NCI-H2227 (cell line): ENCODE results near the gene NADSYN1.
A peak's percentile ranks its signal among the peaks of the same experiment; 100 is the strongest.
"Not testable (repeated sequence)": the region's sequence is repeated elsewhere in the genome, so short reads cannot be mapped to it uniquely, and the experiment has no call there.

Experiments used
- DNase-seq: peaks from one replicate; lab custom pipeline; 2025; ENCODE audit not compliant: unreplicated experiment; lab: John Stamatoyannopoulos, UW

NADSYN1 gene

DNA sequence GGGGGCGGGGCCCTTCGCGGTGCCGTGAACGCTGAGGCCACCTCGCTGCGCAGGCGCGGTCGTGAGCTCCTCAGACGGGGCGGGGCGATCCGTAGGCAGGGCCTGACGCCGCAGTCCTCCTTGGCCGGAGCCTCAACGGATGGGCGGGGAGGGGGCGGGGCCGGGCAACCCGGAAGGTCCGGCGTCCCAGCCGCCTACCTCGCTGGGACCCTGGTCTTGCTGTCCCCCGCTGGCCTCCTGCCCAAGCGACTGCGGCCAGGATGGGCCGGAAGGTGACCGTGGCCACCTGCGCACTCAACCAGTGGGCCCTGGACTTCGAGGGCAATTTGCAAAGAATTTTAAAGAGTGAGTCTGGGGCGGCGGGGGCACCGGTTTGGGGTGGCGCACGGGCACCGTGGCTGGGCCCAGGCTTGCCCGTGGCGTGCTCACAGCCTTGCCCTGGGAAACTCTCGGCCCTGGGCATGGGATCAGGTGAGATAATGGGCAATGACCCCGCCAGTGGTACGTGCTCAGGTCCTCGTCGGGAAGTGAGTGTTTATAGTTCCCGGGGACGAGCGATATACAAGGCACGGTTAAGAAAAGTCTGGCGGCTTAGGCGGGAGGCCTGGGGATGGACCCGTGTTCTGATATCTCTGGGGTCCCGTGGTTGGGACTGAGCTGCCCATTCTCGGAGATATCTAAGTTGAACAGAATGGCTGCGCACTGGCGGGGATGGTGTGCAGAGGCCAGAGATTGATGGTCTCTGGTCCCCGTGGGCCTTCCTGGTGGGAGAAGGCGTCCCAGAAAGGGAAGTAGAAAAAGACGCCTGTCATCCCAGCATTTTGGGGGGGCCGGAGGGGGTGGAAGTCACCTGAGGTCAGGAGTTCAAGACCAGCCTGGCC, at the start of gene NADSYN1:
Gene NADSYN1 (plus strand): TSS at position 167 of the 881 bp plus-strand sequence. CDS start 94 bp downstream, at position 261.
- peak; percentile 98 for DNase-seq

GRCh38 chr11:71404209-71404608, 48.8 kb upstream of the NADSYN1 start:
- DNase-seq, result no peak

DNA sequence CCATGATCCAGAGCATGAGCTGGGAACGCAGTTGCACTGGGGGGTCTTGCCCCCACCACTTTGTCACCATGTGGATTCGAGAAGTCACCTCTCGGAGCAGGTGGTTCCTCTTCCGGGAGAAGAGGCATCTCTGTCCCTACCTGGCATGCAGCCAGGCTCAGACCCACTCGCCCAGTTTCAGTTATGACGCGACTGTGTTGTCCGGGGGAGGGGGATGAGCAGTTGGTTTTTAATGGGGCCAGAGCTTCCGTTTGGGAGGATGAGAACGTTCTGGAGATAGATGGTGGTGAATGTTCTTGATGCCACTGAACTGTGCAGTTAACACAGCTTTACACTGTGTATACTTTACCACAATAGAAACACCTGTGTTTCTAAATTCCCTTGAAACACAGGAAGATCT, 46.3 kb upstream of the NADSYN1 start:
- DNase-seq, result peak; percentile 5

DNA sequence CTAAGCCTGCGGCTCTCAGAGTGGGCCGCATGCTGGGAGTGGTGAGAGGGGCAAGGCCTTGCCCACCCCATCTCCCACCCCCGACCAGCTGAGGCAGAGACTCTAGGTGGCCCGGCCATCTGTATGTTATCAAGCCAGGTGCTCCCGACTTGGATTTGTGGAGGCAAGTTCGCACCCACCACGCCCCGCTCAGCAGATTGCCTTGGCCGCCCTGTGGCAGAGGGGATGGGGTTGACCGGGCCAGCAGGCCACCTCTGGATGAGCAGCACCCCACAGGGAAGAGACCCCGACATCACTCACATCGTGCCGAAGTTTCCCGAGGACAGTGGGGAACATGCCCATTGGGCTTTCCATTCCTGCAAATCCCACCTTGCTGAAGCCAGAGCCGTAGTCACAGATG, 45.6 kb upstream of the NADSYN1 start:
- no peak for DNase-seq

DNA sequence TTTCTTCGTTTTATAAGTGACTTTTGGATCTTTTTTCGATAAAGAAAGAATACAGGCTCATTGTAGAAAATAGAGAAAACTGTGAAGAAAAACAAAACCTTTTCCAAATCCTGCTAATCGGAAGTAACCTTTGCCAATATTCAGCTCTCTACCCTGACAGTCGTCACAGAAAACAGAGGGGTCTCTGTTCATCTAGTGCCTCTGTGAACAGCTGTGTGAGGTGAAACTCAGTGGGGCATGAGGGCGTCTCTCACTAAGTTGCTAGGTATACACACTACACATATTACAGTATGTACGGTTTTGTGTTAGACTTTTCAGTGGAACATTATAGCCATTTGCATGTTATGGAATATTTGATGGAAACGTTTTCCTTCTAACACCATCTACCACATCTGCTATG, 44.2 kb upstream of the NADSYN1 start:
- DNase-seq, result no peak

DNA sequence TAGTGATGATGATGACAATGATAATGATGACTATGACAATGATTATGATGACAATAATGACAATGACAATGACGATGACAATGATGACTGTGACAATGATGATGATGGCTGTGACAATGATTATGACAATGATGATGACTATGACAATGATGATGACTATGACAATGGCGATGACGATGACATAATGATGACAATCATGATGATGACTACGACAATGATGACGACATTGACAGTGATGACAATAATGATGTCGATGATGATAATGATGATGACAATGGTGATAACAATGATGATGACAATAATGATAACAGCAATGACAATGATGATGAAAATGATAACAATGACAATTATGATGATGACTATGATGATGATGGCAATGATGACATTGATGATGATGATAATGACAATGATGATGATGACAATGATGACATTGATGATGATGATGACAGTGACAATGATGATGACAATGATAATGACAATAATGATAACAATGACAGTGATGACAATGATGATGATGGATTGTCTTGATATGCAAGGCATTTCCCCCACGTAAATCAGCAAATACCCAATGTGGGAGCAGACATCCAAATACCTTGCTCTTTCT, 42.5 kb upstream of the NADSYN1 start:
- DNase-seq, result no peak

GRCh38 chr11:71414645-71415044, 38.4 kb upstream of the NADSYN1 start:
- DNase-seq, result no peak

- no peak for DNase-seq
Measured at GRCh38 chr11:71418643-71419042, 34.4 kb upstream of the NADSYN1 start.

DNA sequence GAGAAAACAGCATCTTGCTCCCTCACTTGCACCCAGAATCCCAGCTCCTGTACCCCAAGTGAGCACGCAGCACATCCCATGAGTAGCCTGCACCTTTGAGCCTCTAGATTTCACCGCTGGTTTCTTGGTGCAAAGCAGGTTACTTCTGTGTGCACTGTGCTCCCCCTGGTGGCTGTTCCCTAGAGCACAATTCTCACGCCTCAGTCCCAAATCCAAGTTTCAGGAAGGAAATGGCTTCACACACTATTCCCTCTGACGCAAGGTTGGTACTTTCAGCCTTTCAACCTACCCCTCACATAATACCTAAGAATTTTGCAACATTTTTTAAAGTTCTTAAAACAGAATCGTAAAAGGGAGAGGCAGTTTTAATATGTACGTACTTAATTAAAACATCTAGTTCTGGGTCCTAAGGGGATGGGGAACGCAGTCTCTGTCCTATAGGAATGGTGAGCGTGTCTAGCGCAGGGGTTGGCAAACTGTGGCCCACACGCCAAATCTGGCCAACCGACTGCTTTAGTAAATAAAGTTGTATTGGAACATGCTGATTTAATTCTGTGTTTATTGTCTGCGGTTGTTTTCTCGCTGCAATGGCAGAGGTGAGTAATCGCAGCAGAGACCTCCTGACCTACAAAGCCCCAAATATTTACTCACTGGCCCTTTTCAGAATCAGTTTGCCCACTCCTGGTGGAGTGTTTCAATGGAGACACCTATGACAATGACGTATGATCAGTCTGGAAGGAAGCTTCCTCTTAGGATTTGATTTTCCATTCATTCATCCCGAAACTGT, 32.4 kb upstream of the NADSYN1 start:
- no peak for DNase-seq

- no peak for DNase-seq
Measured at GRCh38 chr11:71421392-71421950, 31.5 kb upstream of the NADSYN1 start.

GRCh38 chr11:71422318-71422717, 30.7 kb upstream of the NADSYN1 start:
- DNase-seq, result not testable (repeated sequence)

DNA sequence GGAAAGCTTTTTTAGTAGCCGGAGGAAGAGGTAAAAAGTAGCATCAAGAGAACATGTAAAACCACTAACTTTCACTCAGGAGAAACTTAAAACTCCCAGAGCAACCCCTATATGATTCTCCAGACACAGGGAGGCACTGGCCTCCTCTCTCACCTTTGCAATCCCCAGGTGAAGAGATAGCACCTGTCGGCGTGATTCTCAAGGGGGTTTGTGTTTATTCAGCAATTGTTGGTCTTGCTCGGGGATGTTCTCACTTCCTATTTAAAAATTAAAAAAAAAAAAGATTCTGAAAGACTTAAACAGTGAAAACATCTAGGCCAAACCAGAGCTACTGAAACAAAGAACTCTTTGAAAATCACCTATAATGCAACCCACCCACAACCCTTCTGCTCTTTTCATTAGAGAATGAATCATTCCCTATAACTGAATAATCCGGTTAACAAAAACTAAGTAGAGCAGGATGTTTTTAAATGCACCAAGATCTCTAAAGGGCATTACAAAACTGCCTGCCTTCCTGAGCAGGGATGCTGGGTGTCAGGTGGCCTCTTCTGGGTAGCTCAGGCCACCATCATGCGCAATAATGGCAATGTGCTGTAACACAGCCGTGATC, 29.7 kb upstream of the NADSYN1 start:
- DNase-seq, result no peak

- DNase-seq, result no peak
Measured at GRCh38 chr11:71425409-71425808, 27.6 kb upstream of the NADSYN1 start.

DNA sequence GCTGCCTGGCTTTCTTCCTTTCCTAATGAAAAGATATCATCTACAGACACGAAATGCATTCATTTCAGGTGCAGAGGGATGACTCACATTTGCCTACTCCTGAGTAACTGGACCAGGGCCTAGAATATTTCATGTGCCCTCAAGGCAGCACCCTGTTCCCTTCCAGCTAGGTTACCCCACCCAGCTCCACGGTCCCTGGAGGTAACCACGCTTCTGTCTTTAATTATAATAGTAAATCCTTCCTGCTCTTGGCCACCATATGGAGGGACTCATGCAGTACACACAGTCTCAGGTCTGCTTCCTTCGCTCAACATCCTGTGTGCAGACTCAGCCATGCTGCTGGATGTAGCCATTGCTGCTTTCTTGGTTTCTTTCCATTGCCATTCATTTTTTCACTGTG, 27.1 kb upstream of the NADSYN1 start:
- no peak for DNase-seq

DNA sequence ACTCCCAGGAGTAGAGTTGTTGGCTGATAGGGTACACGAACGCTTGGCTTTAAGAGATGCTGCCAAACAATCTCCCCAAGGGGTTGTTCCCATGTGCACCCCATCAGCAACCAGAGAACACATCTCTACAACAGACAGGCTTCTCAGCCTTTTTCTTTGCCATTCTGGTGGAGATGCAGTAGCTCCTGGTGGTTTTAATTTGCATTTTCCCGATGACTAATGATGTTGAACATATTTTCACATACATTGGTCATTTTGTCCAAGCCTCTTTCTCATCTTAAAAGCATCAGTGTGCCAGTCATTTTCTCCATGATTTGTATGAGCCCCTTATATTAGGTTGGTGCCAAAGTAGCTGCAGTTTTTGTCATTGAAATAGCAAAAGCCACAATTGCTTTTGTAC, 26.6 kb upstream of the NADSYN1 start:
- DNase-seq, result no peak

- DNase-seq, result no peak
Measured at GRCh38 chr11:71428861-71429435, 24.1 kb upstream of the NADSYN1 start.

- DNase-seq, result no peak
Measured at GRCh38 chr11:71429701-71430100, 23.3 kb upstream of the NADSYN1 start.

DNA sequence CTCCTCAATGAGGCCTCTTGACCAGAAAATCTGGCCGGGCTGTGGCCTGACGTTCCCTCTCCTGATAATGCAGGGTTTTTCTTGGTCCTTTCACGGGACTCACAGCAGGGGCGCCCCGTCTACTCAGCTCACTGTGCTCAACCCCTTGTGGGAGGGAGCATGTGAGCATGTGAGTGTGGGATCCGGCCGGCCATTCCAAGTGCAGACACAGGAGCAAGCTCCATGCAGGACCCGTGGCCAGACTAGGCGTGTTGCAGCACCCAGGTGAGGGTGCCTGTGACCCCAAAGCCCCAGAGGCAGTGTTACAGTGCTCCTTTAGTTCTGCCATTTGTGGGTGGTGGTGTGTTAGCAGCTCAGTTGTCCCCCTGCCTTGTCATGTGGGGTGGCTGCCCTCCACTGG, 22.8 kb upstream of the NADSYN1 start:
- no peak for DNase-seq

- DNase-seq, result no peak
Measured at GRCh38 chr11:71431271-71431670, 21.7 kb upstream of the NADSYN1 start.

DNA sequence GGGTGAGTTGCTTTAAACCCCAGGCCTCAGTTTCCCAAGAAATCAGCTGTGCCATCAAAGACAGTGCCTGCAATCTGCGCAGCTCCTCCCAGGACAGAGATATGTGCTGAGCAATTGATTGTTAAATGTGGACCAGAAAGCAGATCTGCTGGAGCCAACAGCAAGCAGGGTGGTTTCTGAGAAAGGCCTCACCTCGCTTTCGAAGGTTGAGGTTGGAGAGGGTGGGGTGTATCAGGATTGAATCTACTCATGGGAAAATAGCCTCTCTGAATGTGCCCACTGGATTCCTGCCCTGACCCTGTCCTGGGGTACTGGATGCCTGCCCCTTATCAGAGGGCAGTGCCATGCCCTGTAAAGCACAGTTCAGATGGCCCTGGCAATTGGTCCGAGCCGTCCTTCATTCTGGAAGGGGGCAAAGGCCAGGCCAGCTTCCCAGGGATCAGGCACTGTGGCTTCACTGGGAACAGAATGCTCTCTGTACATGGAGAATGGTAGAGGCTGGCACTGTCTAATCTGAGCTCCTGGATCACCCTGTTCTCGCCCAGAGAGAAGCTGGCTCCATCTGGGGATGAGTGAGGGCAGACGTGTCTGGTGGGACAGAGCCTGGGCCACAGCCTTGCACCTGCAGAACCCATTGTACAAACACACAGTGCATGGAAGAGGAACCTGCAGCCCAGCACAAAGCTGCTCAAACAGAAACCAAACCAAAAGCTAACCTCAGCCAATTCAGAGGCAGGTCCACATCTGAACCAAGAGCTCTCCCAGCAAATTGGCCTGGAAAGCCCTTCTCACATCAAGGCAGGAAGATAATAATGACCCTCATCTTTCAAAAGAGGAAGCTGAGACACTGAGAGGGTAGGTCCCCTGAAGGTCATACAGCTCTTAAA, 20.0 kb upstream of the NADSYN1 start:
- no peak for DNase-seq
